Gastrocnemius medialis (tissue), 4 donors: ENCODE measurements around the gene BICD2.

Experiments
- POLR2A ChIP-seq, 2 donors: fragments of 450-650 bp; IDR thresholded peaks; one replicate each; pipeline ENCODE4 v1.6.1; 2017; ENCODE audit warnings: antibody characterized with exemption in 2 of 2, mild to moderate bottlenecking in 2 of 2, moderate library complexity in 2 of 2
- TF ChIP-seq, protein P1 (sequence below), 5 experiments: fragments of 450-650 bp in 3 of 5; fragments of 200-600 bp in 2 of 5; sonication (generic) in 2 of 5; IDR thresholded peaks in 4 of 5; conservative IDR thresholded peaks in 1 of 5; 1 replicate in 4 of 5; 2 replicates in 1 of 5; pipeline ENCODE4 v1.5.1; 2016 to 2019; ENCODE audit warnings: antibody characterized with exemption in 5 of 5, mild to moderate bottlenecking in 3 of 5, moderate library complexity in 3 of 5

GRCh38 chr9:92661743-92662142 is 102.9 kb downstream of the BICD2 start:
- TF ChIP-seq, protein P1, sequence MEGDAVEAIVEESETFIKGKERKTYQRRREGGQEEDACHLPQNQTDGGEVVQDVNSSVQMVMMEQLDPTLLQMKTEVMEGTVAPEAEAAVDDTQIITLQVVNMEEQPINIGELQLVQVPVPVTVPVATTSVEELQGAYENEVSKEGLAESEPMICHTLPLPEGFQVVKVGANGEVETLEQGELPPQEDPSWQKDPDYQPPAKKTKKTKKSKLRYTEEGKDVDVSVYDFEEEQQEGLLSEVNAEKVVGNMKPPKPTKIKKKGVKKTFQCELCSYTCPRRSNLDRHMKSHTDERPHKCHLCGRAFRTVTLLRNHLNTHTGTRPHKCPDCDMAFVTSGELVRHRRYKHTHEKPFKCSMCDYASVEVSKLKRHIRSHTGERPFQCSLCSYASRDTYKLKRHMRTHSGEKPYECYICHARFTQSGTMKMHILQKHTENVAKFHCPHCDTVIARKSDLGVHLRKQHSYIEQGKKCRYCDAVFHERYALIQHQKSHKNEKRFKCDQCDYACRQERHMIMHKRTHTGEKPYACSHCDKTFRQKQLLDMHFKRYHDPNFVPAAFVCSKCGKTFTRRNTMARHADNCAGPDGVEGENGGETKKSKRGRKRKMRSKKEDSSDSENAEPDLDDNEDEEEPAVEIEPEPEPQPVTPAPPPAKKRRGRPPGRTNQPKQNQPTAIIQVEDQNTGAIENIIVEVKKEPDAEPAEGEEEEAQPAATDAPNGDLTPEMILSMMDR (IDR thresholded peaks at IDR 0.05 in 4 of 5, conservative IDR thresholded peaks at IDR 0.05 in 1 of 5): no peak
- TF ChIP-seq POLR2A (IDR thresholded peaks at IDR 0.05): no peak
